Prostate gland (tissue), 2 donors: ENCODE measurements around the gene KIAA1328. TPM values are rescaled to one million over a fixed set of nuclear protein-coding genes. Genes with fewer than 3 reads are reported as not detected.
"Not testable (repeated sequence)": the region's sequence is repeated elsewhere in the genome, so short reads cannot be mapped to it uniquely, and the experiment has no call there.

Experiments
- DNase-seq: peaks from one replicate; pipeline ENCODE4 v3.0.0-alpha.2; 2019; ENCODE audit warnings: low spot score
- H3K27ac ChIP-seq, 2 donors: fragments of 200-600 bp; sonication (generic); 2 replicates each; pipeline ENCODE4 v1.5.1; 2017 to 2019
- H3K27me3 ChIP-seq: fragments of 200-600 bp; sonication (generic); replicated peaks from 2 replicates; pipeline ENCODE4 v1.5.1; 2019; ENCODE audit not compliant: insufficient read depth
- H3K36me3 ChIP-seq, 2 donors: fragments of 200-600 bp; sonication (generic); 1 replicate in 1 of 2; 2 replicates in 1 of 2; pipeline versions ENCODE4 v1.5.1 to v1.8.1; 2017 to 2019
- H3K4me1 ChIP-seq: fragments of 200-600 bp; sonication (generic); replicated peaks from 2 replicates; pipeline ENCODE4 v1.5.1; 2019
- H3K4me3 ChIP-seq, 2 donors: fragments of 200-600 bp; sonication (generic); 2 replicates each; pipeline ENCODE4 v1.5.1; 2017 to 2019
- H3K9me3 ChIP-seq: fragments of 200-600 bp; sonication (generic); 2 replicates; pipeline ENCODE4 v1.5.1; 2017
- POLR2A ChIP-seq: fragments of 450-650 bp; IDR thresholded peaks from one replicate; pipeline ENCODE4 v1.6.1; 2016; ENCODE audit warnings: antibody characterized with exemption, mild to moderate bottlenecking
- POLR2AphosphoS5 ChIP-seq: sonication (generic); formaldehyde crosslinking; IDR thresholded peaks from one replicate; pipeline ENCODE4 v1.6.1; 2017; ENCODE audit warnings: antibody characterized with exemption
- WGBS: methylation state at CpG from one replicate; pipeline ENCODE4 v1.1.5; 2018; 5-methylcytosine and 5-hydroxymethylcytosine counted together
- intact Hi-C: fragments of 100-400 bp; cut with DNase I; formaldehyde crosslinking; loops from one replicate; pipeline ENCODE4 v1.14.2; 2022
- total RNA-seq, 2 donors: library from RNA; depleted of rRNA; stranded (reverse); fragments of >200 nt; gene quantifications; one replicate each; pipeline ENCODE4 v1.1.0, GENCODE V29; 2016
- TF ChIP-seq, protein P1 (sequence below), 4 experiments: fragments of 200-600 bp in 2 of 4; fragments of 450-650 bp in 2 of 4; sonication (generic) in 2 of 4; IDR thresholded peaks; 1 replicate in 3 of 4; 2 replicates in 1 of 4; pipeline ENCODE4 v1.5.1; 2016 to 2019; ENCODE audit warnings: antibody characterized with exemption in 4 of 4, mild to moderate bottlenecking in 2 of 4, moderate library complexity in 2 of 4

Gene KIAA1328
- total RNA-seq, 2 donors from 2014 or later = 8.7 to 13.7 TPM

GRCh38 chr18:36862182-36862581 lies 33.3 kb downstream of the KIAA1328 start:
- Histone ChIP-seq H3K4me1 (no peaks in the 10 kb centered on the region), H3K27ac (no peak overlapping the region), H3K27me3 (no peaks in the 10 kb centered on the region), H3K9me3 (no peaks in the 10 kb centered on the region), H3K36me3 (no peaks in the 10 kb centered on the region), H3K4me3 (no peak overlapping the region)
- intact Hi-C loops = no loop called here
- no peak for DNase-seq
- 95% methylated on average over 1 of the region's 1 CpG for WGBS
- TF ChIP-seq POLR2A = no peak

GRCh38 chr18:36867056-36867455 lies 38.1 kb downstream of the KIAA1328 start:
- Histone ChIP-seq H3K4me1 (no peaks in the 10 kb centered on the region), H3K27me3 (no peaks in the 10 kb centered on the region), H3K4me3 (no peak overlapping the region), H3K9me3 (no peaks in the 10 kb centered on the region), H3K27ac (no peak overlapping the region), H3K36me3 (no peaks in the 10 kb centered on the region)
- DNase-seq = no peak
- TF ChIP-seq POLR2AphosphoS5 (no peak), POLR2A (no peak)
- TF ChIP-seq, protein P1, sequence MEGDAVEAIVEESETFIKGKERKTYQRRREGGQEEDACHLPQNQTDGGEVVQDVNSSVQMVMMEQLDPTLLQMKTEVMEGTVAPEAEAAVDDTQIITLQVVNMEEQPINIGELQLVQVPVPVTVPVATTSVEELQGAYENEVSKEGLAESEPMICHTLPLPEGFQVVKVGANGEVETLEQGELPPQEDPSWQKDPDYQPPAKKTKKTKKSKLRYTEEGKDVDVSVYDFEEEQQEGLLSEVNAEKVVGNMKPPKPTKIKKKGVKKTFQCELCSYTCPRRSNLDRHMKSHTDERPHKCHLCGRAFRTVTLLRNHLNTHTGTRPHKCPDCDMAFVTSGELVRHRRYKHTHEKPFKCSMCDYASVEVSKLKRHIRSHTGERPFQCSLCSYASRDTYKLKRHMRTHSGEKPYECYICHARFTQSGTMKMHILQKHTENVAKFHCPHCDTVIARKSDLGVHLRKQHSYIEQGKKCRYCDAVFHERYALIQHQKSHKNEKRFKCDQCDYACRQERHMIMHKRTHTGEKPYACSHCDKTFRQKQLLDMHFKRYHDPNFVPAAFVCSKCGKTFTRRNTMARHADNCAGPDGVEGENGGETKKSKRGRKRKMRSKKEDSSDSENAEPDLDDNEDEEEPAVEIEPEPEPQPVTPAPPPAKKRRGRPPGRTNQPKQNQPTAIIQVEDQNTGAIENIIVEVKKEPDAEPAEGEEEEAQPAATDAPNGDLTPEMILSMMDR (IDR thresholded peaks at IDR 0.05) = no peak
- 90% methylated on average over 1 of the region's 1 CpG for WGBS
- intact Hi-C loops = no loop called here

GRCh38 chr18:36871801-36872200 lies 42.9 kb downstream of the KIAA1328 start:
- 82% methylated on average over 3 of the region's 3 CpGs for WGBS
- intact Hi-C loops = no loop called here
- Histone ChIP-seq H3K27ac (no peak overlapping the region), H3K27me3 (no peaks in the 10 kb centered on the region), H3K9me3 (no peaks in the 10 kb centered on the region), H3K4me3 (no peak overlapping the region), H3K36me3 (no peaks in the 10 kb centered on the region), H3K4me1 (no peaks in the 10 kb centered on the region)
- DNase-seq = no peak
- no peak for TF ChIP-seq POLR2AphosphoS5
- TF ChIP-seq, protein P1 (IDR thresholded peaks at IDR 0.05) = no peak
- TF ChIP-seq POLR2A = no peak

GRCh38 chr18:36872329-36872728 lies 43.4 kb downstream of the KIAA1328 start:
- no peaks in the 10 kb centered on the region for H3K9me3 ChIP-seq
- H3K4me3 ChIP-seq = no peak overlapping the region
- intact Hi-C loops = no loop called here
- no peaks in the 10 kb centered on the region for H3K27me3 ChIP-seq
- no peaks in the 10 kb centered on the region for H3K36me3 ChIP-seq
- no peak overlapping the region for H3K27ac ChIP-seq
- H3K4me1 ChIP-seq = no peaks in the 10 kb centered on the region
- TF ChIP-seq POLR2A = no peak
- TF ChIP-seq, protein P1 (IDR thresholded peaks at IDR 0.05) = no peak
- no peak for TF ChIP-seq POLR2AphosphoS5
- no peak for DNase-seq

- intact Hi-C loops, H3K4me1 ChIP-seq, H3K36me3 ChIP-seq, H3K4me3 ChIP-seq, H3K27me3 ChIP-seq, H3K27ac ChIP-seq, H3K9me3 ChIP-seq, DNase-seq: not testable (repeated sequence)
Observed at GRCh38 chr18:36873826-36874225, 44.9 kb downstream of the KIAA1328 start.

GRCh38 chr18:36879796-36880195 lies 50.9 kb downstream of the KIAA1328 start:
- WGBS = 100% methylated on average over 3 of the region's 3 CpGs
- H3K9me3 ChIP-seq, H3K27me3 ChIP-seq, H3K36me3 ChIP-seq, H3K4me1 ChIP-seq, H3K27ac ChIP-seq, DNase-seq, H3K4me3 ChIP-seq, intact Hi-C loops: not testable (repeated sequence)

GRCh38 chr18:36885981-36886380 lies 57.1 kb downstream of the KIAA1328 start:
- no peak for TF ChIP-seq POLR2AphosphoS5
- TF ChIP-seq, protein P1 (IDR thresholded peaks at IDR 0.05) = no peak
- TF ChIP-seq POLR2A = no peak
- WGBS = 82% methylated on average over 2 of the region's 2 CpGs
- Histone ChIP-seq H3K4me1 (no peaks in the 10 kb centered on the region), H3K9me3 (no peaks in the 10 kb centered on the region), H3K36me3 (no peaks in the 10 kb centered on the region), H3K4me3 (no peak overlapping the region), H3K27ac (no peak overlapping the region), H3K27me3 (no peaks in the 10 kb centered on the region)
- intact Hi-C loops = no loop called here
- no peak for DNase-seq
